Dedifferentiated amniotic fluid mesenchymal stem cell (primary cell): ENCODE measurements around the gene SINHCAF.

Experiments used
- DNase-seq: peaks from one replicate; pipeline ENCODE4 v3.0.0-alpha.2; 2016; ENCODE audit errors: extremely low spot score

Gene SINHCAF

DNA sequence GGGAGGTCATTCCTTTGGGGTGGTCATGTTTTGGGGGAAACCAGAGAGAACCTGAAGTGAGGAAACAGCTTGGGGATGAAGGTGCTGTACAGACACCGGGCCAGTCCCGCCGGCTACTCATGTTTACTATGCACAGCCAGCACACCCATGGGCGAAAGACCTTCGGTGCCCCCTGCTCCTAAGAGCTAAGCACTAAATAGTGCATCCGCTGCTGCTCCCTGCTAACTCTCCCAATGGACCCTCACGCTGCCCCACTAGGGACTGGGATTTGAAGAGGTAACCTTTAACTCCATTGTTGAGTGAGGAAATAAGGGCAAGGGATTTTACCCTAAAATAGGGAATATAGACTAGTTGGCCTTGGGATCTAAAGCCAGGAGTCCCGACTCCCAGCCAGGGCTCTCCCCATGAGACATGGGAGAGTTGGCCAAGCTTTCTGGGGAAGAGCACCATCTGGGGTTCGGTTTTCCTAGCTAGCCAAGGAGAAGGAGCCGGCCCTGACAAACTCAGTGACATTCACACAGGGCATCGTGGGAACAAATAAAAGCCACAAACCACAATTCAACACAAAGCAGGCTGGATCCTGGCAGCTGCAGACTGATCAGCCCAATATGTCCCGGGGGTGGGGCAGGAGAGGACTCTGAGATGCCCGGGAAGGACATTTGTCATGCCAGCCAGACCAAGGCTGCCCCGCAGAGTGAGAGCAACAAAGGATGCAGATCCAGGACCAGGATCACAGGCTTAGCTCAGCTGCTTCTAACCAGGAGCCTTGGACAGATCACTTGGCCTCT lies 91.7 kb downstream of the SINHCAF start:
- DNase-seq = no peak

DNA sequence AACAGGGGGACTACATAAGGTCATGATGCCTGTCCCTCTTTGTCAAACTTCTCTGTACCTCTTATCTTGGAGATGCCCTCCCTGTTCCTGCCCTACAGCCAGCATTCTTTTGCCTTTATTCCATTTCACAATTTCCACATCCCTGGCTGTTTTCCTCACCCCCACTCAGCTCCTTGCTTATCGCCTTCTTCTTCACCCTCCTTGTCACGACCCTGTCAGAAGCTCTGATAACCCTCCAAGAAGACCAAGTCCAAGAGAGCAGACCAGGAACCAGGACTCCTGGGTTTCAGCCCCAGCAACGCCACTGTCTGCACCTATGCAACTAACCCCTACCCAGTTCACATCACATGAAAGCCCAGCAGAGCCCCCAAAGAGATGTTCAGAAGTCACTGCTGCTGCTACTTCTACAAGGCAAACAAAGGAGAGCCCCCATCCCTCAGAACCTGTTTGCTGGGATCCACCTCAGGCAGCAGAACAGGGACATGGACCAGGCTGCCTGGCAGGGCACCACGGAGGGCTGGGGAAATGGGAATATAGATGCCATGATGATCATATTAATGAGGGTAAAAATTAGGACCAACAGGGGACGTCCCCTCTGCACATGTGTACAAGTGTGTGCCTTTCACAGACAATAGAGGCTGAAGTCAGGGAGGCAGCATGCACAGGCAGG lies 92.8 kb downstream of the SINHCAF start:
- no peak for DNase-seq

DNA sequence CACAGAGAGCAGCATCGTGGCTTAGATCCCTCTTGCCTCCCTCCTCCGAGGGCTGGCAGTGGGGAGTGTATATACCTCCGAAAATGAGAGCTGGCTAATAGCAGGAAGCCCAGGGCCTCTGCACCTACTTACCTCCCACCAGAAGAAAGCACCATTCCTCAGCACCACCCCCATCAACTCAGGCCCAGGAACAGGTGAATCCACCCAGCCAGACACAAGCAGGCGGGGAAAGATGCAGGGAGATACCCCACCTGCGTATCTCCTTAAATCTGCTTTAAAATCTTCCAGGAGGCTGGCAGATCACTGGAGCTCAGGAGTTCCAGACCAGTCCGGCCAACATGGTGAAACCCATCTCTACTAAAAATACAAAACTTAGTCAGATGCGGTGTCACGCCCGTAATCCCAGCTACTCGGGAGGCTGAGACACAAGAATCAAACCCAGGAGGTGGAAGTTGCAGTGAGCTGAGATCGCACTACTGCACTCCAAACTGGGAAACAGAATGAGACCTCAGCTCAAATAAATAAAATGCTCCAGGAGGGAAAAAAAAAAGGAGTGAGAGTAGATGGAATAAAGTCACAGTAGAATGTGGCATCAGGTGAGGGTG lies 93.5 kb downstream of the SINHCAF start:
- DNase-seq = no peak

DNA sequence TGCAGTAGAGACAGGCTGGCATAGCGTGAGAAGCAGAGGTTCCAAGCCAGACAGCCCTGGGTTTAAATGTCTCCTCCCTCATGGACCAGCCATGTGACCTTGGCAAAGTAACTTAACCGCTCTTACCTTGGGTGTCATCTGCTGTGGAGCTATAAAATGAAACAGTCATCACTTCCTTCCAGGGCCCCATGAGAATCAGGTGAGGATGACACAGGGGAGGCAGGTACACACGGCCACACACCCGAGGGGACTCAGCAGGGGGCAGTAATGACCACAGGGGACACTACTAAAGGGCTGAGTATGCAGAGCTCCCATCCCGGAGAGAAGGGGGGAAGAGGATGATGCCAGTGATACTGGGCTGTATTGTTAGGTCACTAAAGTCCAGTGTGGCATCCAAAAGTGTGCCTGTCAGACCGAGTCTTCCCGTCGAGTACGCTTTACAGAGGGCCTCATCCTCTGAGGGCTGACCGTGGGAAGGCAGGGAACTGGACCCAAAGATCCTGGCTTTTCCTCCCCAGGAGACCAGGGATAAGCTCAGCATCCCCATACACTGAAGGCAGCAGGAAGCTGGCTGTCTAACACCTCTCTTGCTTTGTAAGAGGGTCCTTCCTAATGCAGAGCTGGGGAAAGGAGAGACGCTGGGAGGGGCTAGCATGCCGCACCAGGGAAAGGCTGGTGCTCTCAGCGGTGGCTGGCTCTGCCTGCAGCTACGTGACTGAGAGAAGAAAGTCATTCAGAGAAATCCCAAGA lies 94.2 kb downstream of the SINHCAF start:
- DNase-seq = no peak
